GM19438 (cell line): ENCODE results near the gene CRHR2.

Experiments used
- ATAC-seq: cut with Tn5 transposase; IDR thresholded peaks from one replicate; pipeline ENCODE4 v1.9.1; 2021; ENCODE audit warnings: low read depth; ENCODE audit not compliant: unreplicated experiment

The CRHR2 gene

DNA sequence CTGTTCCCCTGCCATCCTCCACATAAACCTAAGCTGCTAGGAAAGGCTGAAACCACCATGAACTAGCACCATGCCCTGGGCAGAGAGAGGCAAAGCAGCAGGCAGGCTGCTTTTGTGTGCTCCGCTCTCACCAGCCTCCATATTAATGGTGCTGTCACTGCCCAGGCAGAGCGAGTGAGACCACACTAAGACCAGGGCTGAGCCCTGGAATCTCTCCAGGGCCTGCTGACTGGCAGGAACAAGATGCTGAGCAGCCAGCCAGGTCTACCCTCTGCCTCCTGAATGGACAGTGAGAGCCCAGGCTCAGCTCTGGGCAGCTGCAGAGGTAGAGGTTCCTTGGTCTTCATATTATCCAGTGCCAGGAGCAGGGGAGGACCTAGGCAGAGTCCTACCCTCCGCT is 1.6 kb upstream of the CRHR2 start:
- no peak for ATAC-seq

DNA sequence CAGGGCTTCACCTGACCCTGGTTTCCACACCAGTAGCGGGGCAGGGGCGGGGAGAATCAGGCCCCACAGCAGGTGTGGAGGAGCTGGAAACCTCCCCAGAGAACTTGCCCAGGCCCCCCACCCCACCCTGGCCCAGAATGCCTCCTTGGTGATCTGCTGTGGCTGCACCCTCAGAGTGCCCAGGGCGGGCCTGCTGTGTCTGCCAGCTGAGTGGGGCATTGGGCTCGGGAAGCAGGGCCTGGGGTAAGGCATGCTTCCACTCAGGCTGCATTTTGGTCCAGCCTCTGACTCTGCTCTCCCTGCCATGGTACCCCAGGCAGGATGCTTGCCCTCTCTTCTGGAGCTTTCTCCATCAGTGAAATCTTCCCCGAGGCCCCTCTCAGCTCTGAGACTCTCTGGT is 1.1 kb upstream of the CRHR2 start:
- no peak for ATAC-seq

DNA sequence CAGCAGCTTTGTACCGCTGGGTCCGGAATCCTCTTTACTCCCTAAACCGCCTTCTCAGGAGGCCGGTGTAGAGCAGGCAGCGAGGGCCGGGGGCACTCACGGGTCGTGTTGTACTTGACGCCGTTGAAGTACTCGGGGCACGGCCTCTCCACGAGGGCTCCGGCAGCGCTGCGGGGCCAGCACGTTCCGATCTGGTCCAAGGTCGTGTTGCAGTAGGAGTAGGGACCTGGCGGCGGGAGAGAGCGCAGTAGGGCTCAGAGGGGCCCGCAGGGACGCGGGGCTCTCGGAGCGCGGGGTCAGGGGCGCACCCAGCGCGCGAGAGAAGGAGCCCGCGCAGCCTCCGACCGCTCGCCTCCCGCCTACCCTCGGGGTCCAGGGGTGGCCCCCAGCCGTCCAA is 443 bp downstream of the CRHR2 start:
- ATAC-seq, result peak; percentile 6

DNA sequence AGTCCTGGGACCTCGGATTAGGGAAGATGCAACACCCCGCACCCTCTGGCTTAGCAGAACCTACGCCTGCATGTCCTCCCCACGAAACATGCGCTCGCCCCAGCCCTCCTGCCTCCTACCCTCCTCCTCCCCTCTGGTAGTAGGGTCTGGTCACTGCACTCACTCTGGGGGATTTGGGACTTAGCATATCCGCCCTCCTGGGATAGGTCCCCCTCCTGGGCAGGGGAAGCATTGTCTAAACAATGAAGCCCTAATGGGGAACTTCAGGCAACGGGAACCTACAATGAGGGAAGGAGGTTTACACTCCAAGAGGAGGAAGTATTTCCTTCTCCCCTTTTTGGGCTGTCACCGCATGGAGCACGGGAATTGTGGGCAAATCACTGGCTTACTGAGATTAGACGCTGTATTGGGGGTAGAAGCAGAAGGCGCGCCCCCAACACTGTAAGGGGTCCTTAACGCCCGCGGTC is 892 bp downstream of the CRHR2 start:
- ATAC-seq, result no peak

DNA sequence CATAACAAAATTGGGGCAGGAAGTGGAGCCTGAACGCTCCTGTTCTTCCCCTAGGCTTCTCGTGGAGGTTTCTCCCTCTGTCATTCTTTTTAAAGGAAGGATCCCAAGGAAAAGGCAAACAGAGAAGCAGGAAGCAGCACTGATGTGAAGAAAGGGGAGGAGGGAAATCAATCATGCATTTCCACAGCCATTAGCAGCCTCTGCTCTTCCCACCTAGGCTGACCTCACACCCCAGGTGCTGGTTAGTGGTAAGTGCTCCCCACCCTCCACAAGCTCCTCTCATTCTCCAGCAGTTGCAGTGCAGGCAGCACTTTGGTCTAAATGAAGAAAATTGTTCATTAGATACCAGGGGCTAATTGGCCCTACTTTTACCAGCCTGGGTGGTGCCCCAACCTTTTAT is 2.6 kb downstream of the CRHR2 start:
- ATAC-seq, result no peak

DNA sequence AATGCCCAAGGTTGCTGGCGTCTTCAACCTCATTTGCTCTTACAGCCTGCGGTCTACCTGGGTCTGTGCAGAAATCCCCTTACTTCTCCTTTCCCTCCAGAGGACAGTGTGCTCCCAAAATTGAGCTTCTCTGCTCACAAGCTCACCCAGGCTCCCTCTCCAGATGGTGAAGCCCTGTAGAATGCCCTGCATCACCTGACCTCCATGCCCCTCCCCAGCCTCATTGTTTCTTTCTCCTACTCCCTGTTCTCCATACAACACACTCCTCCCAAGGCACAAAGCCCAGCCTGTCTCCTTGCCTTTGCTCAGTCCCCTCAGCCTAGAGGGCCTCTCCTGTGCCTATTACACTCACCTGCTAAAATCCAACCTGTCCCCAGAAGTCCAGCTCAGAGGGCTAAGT is 3.5 kb downstream of the CRHR2 start:
- no peak for ATAC-seq

DNA sequence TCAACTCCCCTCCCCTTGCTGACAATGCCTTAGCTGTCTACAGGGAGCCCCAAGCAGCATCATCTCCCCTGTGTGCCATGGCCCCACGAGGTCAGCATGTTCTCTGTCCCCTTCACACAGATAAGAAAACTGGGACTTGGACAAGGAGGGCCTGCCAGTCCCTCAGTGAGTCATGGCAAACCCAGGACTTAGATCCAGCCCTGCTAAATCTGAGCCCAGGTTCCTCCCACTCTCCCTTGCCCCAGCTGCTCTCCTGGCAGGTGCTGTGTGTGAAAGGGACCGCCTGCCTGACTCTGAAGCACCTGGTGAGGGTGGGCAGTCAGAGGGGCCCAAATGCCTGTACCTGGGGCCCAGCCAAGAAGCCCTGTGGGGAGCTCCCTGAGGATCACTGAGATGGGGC is 7.4 kb downstream of the CRHR2 start:
- no peak for ATAC-seq

DNA sequence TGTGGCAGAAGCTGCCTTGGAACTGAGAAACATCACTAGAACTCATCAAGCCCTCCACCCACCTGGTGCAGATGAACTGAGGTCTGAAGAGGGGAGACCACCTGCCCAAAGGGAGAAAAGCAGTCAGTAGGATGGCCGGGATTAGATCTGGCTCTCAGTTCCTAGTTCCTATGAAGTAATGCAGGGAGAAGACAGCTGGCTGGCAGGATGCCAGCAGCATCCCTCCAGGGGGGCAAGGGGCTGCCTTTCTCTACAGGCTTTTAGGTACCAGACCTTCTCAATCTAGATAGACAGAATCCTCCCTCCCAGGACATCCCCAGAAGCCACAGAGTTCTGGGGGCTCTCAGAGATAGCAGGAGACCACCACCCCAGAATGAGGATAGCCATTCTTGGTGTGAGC is 7.8 kb downstream of the CRHR2 start:
- ATAC-seq, result no peak

DNA sequence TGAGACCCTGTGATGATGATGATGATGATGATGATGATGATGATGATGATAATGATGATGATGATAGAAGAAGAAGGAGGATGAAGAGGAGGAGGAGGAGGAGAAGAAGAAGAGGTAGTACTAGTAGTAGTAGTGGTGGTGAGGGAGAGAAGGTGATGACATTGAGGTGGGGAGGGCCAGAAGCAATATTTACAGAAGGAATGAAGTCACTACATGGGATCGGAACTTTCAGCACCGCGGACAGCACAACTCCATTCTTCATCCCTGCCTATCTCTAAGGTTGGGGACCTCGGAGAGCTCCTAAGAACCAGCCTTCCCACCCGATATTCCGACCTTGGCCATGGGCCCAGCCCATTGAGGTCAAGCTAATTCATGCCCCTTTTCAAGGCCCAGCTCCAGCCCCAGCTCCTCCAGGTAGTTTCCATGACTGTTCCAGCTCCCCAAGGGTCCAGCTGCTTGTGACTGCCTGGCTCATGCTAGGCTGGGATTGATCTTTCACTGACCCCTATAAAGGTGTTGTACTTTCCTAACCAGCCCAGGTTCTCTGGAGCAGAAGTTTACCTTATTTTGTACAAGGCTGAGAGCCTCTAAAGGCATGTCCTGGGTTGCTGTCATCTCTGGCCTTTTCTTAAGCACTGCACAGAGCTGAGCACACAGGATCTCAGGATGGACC is 10.3 kb downstream of the CRHR2 start:
- ATAC-seq, result no peak

DNA sequence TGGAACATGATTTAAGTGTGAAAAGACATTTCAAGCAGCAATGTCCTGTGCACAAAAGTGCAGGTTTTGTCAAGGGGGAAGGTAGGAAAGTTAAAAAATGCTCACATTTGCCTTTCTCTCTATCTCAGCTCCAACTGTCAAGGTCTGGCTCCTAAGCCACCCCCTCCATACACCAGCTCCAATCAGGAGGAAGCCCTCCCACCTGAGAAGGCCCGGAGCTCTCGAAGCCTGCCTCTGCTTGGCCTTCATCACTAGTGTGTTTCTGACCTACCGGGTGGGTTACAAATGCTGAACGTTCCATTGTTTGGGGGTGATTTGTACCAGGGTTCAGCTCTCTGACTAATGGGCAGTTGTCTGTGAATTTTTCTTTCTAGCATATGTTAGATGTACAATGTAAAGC is 14.2 kb downstream of the CRHR2 start:
- ATAC-seq, result no peak

DNA sequence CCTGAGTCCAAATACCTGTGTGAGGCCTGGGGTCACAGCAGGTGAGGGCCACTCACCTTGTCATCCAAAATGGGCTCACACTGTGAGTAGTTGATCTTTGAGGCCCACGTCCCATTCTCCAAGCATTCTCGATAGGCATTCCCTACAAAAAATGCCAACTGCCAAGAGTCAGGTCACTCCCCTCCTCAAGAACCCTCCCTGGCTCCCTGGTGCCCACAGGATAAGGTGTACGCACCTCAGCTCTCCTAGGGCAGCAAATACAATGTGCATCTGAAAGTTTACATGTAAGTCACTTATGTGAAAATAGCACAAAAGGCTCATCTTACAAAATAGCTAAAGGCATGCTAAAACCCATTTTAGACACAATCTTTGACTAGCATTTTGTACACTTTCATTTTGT is 15.1 kb downstream of the CRHR2 start:
- no peak for ATAC-seq

DNA sequence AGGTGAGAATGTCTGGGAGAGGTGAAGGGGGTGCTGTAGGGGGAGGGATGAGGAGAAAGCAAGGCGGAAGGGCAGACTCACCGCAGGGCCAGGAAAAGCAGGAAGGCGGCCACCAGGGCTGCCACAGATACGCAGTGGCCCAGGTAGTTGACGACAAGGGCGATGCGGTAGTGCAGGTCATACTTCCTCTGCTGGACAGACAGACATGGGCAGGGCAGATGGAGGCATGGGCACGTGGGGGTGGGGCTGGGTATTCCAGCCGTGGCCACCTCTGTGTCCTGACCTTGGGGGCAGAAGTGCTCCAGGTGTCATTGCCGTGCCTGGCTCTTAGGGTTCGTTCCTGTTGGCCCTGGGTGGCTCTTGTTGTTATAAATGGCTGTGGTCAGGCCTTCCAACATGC is 16.8 kb downstream of the CRHR2 start:
- no peak for ATAC-seq

DNA sequence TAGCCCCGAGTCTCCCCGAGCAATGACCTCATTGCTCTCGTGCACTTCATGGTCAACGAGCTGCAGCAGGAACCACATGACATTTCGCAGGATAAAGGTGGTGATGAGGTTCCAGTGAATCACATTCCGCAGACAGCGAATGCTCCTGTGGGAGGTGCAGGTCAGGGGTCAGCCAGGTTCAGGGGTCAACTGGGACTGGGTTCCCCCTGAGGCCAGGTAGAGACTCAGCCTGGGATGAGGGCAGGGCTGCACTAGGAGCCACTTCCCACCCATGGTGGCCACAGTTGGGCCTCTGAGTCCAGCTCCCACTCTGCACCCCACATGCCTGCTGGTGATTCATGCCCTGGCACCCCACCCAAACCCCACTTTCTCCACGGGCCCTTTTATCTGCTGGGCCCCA is 17.2 kb downstream of the CRHR2 start:
- ATAC-seq, result no peak

DNA sequence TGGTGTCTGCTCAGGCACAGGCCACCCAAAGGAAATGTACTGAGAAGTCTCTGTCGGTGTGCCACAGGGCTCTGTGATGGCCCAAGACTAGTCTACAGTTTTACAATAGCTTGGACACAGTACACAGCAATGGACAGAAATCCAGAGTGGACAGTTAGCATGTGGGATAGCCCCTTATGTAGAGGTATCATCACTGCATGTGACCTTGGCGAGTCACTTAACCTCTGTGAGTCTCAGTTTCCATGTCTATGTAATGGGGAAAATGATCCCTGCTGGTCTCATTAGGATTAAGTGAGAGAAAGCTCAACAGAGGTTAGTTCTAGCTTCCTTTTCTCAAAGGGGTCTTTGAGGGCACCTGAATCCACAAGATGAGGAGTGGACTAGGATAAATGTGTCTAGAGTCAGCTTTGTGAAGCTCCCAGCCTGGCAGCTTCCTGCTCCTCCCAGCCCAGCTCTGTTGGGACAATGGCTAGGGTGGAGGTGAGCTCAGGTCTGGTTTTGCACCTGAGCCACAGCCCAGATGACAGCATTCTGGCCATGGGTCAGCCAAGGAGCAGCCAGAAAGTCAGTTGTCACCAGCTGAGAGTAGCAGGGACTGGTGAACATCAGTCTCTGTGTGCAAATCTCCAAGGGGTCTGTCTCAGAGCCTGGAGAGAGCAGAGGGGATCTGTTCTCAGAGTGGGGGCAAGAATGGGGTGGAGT is 17.9 kb downstream of the CRHR2 start:
- ATAC-seq, result no peak

DNA sequence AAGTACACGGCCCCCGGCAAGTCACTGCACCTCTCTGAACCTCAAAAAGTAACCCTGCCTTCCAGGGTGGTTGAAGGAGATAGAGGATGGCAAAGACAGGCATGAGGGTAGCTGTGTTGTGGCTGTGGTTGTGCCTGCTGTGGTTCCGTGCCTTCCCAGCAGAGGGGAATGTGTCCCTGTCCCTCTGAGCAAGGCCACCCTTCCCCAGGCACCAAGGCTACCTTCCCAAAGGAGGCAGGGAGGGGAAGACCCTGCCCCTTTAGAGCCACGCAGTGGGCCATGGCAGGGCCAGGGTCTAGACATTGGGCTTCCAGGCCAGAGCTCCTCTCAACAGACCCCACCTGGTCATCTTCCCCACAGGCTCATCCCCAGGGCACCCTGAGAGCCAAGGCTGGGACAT is 18.8 kb downstream of the CRHR2 start:
- no peak for ATAC-seq

DNA sequence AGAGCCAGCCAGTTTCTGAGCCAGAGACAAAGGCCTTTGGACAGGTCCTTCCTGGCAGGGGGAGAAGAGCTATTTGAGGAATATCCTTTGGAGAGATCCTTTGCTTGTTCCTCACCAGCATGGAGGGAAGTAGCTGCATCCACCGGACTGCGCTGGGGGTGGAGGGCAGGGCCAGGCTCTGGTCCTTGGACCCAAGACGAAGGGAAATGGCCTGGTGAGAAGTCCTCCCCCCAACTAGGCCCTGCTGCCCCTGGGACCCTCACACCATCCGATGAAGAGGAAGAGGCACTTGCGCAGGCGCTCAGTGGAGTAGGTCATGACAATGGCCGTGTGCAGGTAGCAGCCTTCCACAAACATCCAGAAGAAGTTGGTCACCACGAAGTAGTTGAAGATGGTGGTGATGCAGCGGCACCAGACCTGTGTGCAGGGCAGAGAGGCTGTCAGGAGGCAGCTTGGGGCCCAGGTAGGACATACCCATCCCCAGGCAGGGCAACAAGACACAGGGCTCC is 19.8 kb downstream of the CRHR2 start:
- no peak for ATAC-seq

DNA sequence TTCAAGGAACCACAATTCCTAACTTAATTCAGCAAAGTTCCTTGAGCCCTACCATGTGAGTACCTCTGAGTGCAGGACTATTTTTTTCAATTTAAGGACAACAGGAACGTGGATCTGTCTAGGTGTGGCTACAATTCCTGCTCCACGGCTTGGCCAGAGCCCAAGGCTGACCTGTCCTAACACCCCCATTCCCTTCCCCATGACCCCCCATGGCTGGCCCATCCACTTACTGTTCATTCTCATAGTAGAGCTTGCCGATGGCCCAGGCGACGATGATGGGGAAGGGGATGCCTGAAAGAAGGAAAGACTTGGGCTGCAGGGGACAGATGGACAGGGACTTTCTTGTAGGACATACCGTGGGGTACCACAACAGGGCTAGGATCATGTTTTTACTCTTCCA is 20.3 kb downstream of the CRHR2 start:
- ATAC-seq, result no peak

DNA sequence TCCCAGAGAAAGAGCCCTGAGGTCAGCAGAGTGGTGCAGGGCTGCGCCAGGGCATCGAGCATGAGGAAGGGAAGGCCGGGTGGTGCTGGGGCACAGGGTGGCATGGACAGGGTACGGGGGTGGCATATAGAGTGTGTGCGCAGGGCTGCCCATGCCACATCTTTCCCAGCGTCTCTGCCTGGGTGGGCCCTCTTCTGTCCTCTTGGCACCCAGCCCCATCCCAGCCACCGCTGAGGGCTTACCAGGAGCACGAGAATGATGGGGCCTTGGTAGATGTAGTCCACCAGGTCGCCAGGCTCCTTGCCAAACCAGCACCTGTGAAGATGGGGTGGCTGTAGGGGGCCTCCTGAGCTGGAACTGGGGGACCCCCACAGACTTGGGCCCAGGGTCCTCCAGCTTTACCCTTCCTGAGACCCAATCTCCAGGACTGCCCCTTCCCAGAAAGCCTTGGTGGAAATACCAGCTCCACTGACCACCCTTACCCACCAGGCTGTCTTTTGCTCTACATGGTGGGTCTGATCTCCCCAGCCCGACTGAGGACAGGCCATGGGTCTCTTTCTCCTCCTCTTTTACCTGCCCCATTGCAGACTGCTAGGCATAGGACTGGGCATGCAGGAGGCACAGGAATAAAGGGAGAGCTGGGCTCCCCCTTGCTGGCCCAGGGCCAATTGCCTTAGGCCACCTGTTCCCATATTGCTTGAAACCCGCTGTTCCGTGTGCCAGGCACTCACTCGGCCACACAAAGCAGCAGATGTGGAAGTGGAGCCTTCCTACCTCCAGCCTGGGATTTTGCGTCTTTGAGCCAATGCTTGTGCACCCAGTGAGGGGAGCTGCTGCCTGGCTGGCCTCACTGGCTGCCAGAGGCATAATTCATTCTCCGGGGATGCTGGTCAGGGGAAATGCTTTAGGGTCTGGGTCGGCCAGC is 21.7 kb downstream of the CRHR2 start:
- ATAC-seq, result no peak

DNA sequence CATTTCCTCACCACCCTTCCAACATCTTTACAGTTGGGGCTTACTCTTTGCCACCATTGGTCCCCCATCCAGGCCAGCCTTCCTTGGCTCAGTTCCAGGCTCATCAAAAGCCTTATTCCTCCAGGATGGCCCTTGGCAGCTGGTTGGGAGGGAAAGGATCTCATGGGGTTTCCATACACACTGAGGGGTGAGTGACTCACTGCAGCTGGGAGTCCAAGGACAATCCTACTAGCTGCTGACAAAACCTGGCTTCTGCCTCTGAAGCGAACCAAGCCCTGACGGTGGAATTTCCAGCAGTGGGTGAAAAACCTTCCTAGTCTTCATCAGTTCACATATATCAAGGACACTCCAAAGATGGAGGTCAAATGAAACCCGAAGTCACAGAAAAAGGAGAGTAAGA is 22.9 kb downstream of the CRHR2 start:
- ATAC-seq, result no peak

DNA sequence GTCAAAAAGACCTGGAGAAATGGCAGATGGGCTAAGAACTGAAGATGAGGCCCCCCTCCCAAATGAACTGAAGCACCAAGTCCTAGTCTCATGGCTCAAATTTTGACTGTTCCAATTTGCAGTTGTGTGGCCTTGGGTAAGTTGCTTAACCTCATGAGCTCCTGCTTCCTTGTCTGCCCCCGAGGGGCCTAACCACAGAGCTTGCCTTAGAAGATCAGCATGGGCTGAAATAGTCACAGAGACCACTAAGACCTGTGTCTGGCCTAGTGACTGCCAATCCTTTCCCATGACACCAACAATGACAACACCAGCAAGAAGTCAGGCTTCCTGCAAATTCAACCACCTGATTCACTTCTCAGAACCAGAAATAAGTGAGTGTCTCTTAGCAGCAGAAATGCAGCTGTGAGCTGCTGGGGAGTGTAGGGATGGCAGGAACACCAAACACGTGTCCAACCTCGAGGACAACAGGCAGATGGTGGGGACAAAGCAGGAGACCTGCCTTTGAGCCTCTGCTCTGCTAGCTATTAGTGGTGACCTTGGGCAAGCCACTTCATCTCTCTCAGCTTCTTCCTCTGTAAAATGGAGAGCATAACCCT is 23.7 kb downstream of the CRHR2 start:
- no peak for ATAC-seq

DNA sequence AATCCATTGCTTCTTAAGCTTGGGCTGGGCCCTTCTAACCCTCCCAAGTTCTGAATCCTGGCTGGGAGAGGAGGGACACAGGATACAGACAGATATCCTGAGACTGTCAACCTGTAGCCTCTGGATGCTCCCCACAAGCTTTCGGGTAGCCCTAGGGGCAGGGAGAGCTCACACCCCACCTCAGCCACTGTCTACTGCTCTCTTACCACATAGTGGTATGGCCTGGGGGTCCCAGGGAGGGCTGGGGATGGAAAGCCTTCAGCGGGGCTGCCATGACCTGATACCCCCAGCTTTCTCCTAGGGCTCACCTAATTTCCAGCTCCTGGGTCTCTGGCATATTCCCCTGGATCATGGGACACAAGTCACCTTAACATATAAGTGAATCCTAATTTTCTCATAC is 25.1 kb downstream of the CRHR2 start:
- no peak for ATAC-seq
